ENCODE measurements around the gene OR2L8.

The OR2L8 gene

GRCh38 chr1:247942624-247943023 lies 6.0 kb upstream of the OR2L8 start:
- Histone ChIP-seq H3K36me3 (ENCODE audit: insufficient read depth, insufficient read length, low read length) (no peaks in the 10 kb centered on the region), H3K9ac (ENCODE audit: insufficient read length, low read depth) (no peak overlapping the region), H3K4me3 (ENCODE audit: insufficient read length, low read depth) (no peak overlapping the region), H3K9me3 (ENCODE audit: insufficient read depth, low read length) (no peaks in the 10 kb centered on the region), H3K4me1 (ENCODE audit: insufficient read depth, insufficient read length) (no peaks in the 10 kb centered on the region), H3K27me3 (ENCODE audit: insufficient read depth, insufficient read length) (no peaks in the 10 kb centered on the region)
- TF ChIP-seq ZNF274 (IDR thresholded peaks at IDR 0.05; ENCODE audit: low read depth, low read length) (no peak), YY1 (IDR thresholded peaks at IDR 0.05; ENCODE audit: insufficient read depth, insufficient read length) (no peak), SUZ12 (IDR thresholded peaks at IDR 0.05; ENCODE audit: extremely low read depth, insufficient read depth, insufficient read length) (no peak)
- DNase-seq (ENCODE audit: low read depth, low spot score) = no peak

GRCh38 chr1:247953408-247953807 lies 4.8 kb downstream of the OR2L8 start:
- TF ChIP-seq ZNF274 (IDR thresholded peaks at IDR 0.05; ENCODE audit: low read depth, low read length) (no peak), SUZ12 (IDR thresholded peaks at IDR 0.05; ENCODE audit: extremely low read depth, insufficient read depth, insufficient read length) (no peak)
- Histone ChIP-seq H3K9me3 (ENCODE audit: insufficient read depth, low read length) (no peaks in the 10 kb centered on the region), H3K27me3 (ENCODE audit: insufficient read depth, insufficient read length) (no peaks in the 10 kb centered on the region), H3K4me3 (ENCODE audit: insufficient read length, low read depth) (no peak overlapping the region), H3K9ac (ENCODE audit: insufficient read length, low read depth) (no peak overlapping the region), H3K4me1 (ENCODE audit: insufficient read depth, insufficient read length) (no peaks in the 10 kb centered on the region), H3K36me3 (ENCODE audit: insufficient read depth, insufficient read length, low read length) (no peaks in the 10 kb centered on the region)
- DNase-seq (ENCODE audit: low read depth, low spot score) = no peak

DNA sequence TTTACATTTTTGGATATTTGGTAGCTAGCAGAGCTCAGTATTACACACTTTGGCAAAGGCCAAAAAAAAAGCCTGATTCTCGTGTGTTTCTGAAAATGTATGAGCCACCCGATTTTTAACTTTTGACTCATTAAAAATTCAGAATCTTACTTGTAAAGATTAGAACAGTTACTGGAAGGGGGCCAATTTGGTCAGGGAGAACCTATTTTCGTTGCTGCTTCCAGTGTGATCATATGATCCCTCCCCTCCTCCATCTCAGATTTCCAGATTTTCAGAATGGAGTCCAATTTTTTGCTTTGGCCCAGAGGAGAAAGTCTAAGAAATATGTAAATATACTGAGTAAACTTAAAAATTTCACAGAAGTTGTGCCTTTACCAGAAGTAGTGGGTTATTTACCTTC lies 13.1 kb downstream of the OR2L8 start:
- Histone ChIP-seq H3K9ac (ENCODE audit: insufficient read length, low read depth) (no peak overlapping the region), H3K36me3 (ENCODE audit: insufficient read depth, insufficient read length, low read length) (no peaks in the 10 kb centered on the region), H3K4me3 (ENCODE audit: insufficient read length, low read depth) (no peak overlapping the region), H3K9me3 (ENCODE audit: insufficient read depth, low read length) (no peaks in the 10 kb centered on the region), H3K27me3 (ENCODE audit: insufficient read depth, insufficient read length) (no peaks in the 10 kb centered on the region), H3K4me1 (ENCODE audit: insufficient read depth, insufficient read length) (no peaks in the 10 kb centered on the region)
- no peak for DNase-seq (ENCODE audit: low read depth, low spot score)
- TF ChIP-seq ZNF274 (IDR thresholded peaks at IDR 0.05; ENCODE audit: low read depth, low read length) (no peak), SUZ12 (IDR thresholded peaks at IDR 0.05; ENCODE audit: extremely low read depth, insufficient read depth, insufficient read length) (no peak), YY1 (IDR thresholded peaks at IDR 0.05; ENCODE audit: insufficient read depth, insufficient read length) (no peak)

DNA sequence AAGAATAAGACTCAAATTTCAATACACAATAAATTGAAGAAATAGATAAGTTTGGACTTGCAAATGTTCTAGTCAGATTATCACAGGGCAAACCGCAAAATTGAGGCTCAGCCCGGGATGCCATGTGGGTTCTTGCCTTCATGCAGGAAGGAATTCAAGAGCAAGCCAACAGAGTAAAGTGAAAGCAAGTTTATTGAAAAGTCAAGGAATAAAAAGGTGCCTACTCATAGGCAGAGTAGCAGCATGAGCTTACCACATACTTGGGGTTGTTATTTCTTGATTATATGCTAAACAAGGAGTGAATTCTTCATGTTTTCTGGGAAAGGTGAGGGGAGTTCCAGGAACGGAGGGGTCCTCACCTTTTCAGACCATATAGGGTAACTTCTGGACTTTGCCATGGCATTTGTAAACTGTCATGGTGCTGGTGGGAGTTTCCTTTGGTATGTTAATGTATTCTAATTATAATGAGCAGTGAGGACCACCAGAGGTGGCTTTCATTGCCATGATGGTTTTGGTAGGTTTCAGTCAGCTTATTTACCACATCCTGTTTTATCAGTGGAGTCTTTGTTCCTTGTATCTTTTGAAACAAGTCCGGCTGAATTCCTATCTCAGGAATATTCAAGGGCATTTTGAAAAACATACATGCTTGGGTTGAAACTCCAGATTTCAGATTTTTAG lies 14.4 kb downstream of the OR2L8 start:
- no peak for TF ChIP-seq SUZ12 (IDR thresholded peaks at IDR 0.05; ENCODE audit: extremely low read depth, insufficient read depth, insufficient read length)
- TF ChIP-seq ZNF274 (IDR thresholded peaks at IDR 0.05; ENCODE audit: low read depth, low read length) = no peak
- no peak for TF ChIP-seq YY1 (IDR thresholded peaks at IDR 0.05; ENCODE audit: insufficient read depth, insufficient read length)
- H3K27me3 ChIP-seq (ENCODE audit: insufficient read depth, insufficient read length) = no peaks in the 10 kb centered on the region
- no peak for DNase-seq (ENCODE audit: low read depth, low spot score)

DNA sequence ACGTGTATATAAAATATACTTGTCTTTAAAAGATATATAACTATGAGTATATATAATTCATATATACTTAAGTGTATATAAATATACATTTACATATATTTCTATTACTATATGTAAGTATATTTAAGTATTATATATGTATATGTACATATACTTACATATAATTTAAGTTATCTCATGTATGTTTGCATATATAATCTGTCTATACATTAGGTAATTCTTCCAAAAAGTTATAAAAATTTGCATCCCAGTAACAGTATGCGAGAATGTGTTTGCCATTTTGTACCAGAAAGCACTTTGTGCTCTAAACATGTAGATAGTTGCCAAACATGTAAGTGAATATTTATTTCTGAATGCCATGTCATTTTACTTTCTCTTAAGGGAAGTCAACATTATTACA lies 16.3 kb downstream of the OR2L8 start, which contains the start of gene OR2AK2:
Gene OR2AK2 (plus strand): TSS at position 301 of the 400 bp plus-strand sequence. CDS start 144 bp downstream, outside the sequence.
- no peaks in the 10 kb centered on the region for H3K9me3 ChIP-seq (ENCODE audit: insufficient read depth, low read length)
- no peaks in the 10 kb centered on the region for H3K36me3 ChIP-seq (ENCODE audit: insufficient read depth, insufficient read length, low read length)
- no peak within 1 kb of the TSS for H3K9ac ChIP-seq (ENCODE audit: insufficient read length, low read depth)
- DNase-seq (ENCODE audit: low read depth, low spot score) = no peak
- no peaks in the 10 kb centered on the region for H3K4me1 ChIP-seq (ENCODE audit: insufficient read depth, insufficient read length)
- no peak for TF ChIP-seq YY1 (IDR thresholded peaks at IDR 0.05; ENCODE audit: insufficient read depth, insufficient read length)
- no peak for TF ChIP-seq SUZ12 (IDR thresholded peaks at IDR 0.05; ENCODE audit: extremely low read depth, insufficient read depth, insufficient read length)
- no peak for TF ChIP-seq ZNF274 (IDR thresholded peaks at IDR 0.05; ENCODE audit: low read depth, low read length)
- no peak within 1 kb of the TSS for H3K4me3 ChIP-seq (ENCODE audit: insufficient read length, low read depth)
- H3K27me3 ChIP-seq (ENCODE audit: insufficient read depth, insufficient read length) = no peaks in the 10 kb centered on the region

More for the DNA sequence above, 14.4 kb downstream of the OR2L8 start:
- no peak overlapping the region for H3K4me3 ChIP-seq (ENCODE audit: insufficient read length, low read depth)
- no peaks in the 10 kb centered on the region for H3K4me1 ChIP-seq (ENCODE audit: insufficient read depth, insufficient read length)
- no peaks in the 10 kb centered on the region for H3K36me3 ChIP-seq (ENCODE audit: insufficient read depth, insufficient read length, low read length)
- no peak overlapping the region for H3K9ac ChIP-seq (ENCODE audit: insufficient read length, low read depth)
- H3K9me3 ChIP-seq (ENCODE audit: insufficient read depth, low read length) = no peaks in the 10 kb centered on the region

- Histone ChIP-seq H3K27me3 (ENCODE audit: insufficient read depth, insufficient read length) (no peaks in the 10 kb centered on the region), H3K9ac (ENCODE audit: insufficient read length, low read depth) (no peak overlapping the region), H3K36me3 (ENCODE audit: insufficient read depth, insufficient read length, low read length) (no peaks in the 10 kb centered on the region), H3K4me1 (ENCODE audit: insufficient read depth, insufficient read length) (no peaks in the 10 kb centered on the region), H3K4me3 (ENCODE audit: insufficient read length, low read depth) (no peak overlapping the region), H3K9me3 (ENCODE audit: insufficient read depth, low read length) (no peaks in the 10 kb centered on the region)
- DNase-seq (ENCODE audit: low read depth, low spot score) = no peak
- TF ChIP-seq YY1 (IDR thresholded peaks at IDR 0.05; ENCODE audit: insufficient read depth, insufficient read length) = no peak
- no peak for TF ChIP-seq ZNF274 (IDR thresholded peaks at IDR 0.05; ENCODE audit: low read depth, low read length)
- TF ChIP-seq SUZ12 (IDR thresholded peaks at IDR 0.05; ENCODE audit: extremely low read depth, insufficient read depth, insufficient read length) = no peak
Observed at GRCh38 chr1:247966532-247967204, 18.0 kb downstream of the OR2L8 start.

DNA sequence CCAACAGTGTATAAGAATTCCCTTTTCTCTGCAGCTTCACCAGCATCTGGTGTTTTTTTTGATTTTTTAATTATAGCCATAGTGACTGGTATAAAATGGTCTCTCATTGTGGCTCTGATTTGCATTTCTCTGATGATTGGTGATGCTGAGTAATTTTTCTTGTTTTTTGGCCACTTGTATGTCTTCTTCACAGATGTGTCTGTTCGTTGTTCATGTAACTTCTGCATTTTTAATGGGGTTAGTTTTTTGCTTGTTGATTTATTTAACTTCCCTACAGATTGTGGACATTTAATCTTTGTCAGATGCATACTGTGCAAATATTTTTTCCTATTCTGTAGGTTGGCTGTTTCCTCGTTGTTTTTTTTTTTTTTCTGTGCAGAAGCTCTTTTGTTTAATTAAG lies 44.3 kb downstream of the OR2L8 start:
- Histone ChIP-seq H3K4me1 (ENCODE audit: insufficient read depth, insufficient read length) (no peaks in the 10 kb centered on the region), H3K9ac (ENCODE audit: insufficient read length, low read depth) (no peak overlapping the region), H3K27me3 (ENCODE audit: insufficient read depth, insufficient read length) (no peaks in the 10 kb centered on the region), H3K9me3 (ENCODE audit: insufficient read depth, low read length) (no peaks in the 10 kb centered on the region), H3K36me3 (ENCODE audit: insufficient read depth, insufficient read length, low read length) (no peaks in the 10 kb centered on the region), H3K4me3 (ENCODE audit: insufficient read length, low read depth) (no peak overlapping the region)
- TF ChIP-seq YY1 (IDR thresholded peaks at IDR 0.05; ENCODE audit: insufficient read depth, insufficient read length) (no peak), SUZ12 (IDR thresholded peaks at IDR 0.05; ENCODE audit: extremely low read depth, insufficient read depth, insufficient read length) (no peak), ZNF274 (IDR thresholded peaks at IDR 0.05; ENCODE audit: low read depth, low read length) (no peak)
- no peak for DNase-seq (ENCODE audit: low read depth, low spot score)
